H54 (cell line): ENCODE results near the gene YDJC.
A peak's percentile ranks its signal among the peaks of the same experiment; 100 is the strongest.
"Not testable (repeated sequence)": the region's sequence is repeated elsewhere in the genome, so short reads cannot be mapped to it uniquely, and the experiment has no call there.

ENCODE experiments used
- DNase-seq: peaks from one replicate; pipeline ENCODE4 v3.0.0; 2011; ENCODE audit warnings: low spot score, mixed read lengths; ENCODE audit not compliant: insufficient read length
- FAIRE-seq: peaks from 3 replicates; lab custom pipeline; 2011; peaks lifted over from hg19 to GRCh38; lab: Jason Lieb, UNC
- POLR2A ChIP-seq: IDR thresholded peaks from 2 replicates; pipeline ENCODE4 v1.6.1; 2011; ENCODE audit warnings: low read depth, mild to moderate bottlenecking, low read length

The YDJC gene, protein sequence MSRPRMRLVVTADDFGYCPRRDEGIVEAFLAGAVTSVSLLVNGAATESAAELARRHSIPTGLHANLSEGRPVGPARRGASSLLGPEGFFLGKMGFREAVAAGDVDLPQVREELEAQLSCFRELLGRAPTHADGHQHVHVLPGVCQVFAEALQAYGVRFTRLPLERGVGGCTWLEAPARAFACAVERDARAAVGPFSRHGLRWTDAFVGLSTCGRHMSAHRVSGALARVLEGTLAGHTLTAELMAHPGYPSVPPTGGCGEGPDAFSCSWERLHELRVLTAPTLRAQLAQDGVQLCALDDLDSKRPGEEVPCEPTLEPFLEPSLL

DNA sequence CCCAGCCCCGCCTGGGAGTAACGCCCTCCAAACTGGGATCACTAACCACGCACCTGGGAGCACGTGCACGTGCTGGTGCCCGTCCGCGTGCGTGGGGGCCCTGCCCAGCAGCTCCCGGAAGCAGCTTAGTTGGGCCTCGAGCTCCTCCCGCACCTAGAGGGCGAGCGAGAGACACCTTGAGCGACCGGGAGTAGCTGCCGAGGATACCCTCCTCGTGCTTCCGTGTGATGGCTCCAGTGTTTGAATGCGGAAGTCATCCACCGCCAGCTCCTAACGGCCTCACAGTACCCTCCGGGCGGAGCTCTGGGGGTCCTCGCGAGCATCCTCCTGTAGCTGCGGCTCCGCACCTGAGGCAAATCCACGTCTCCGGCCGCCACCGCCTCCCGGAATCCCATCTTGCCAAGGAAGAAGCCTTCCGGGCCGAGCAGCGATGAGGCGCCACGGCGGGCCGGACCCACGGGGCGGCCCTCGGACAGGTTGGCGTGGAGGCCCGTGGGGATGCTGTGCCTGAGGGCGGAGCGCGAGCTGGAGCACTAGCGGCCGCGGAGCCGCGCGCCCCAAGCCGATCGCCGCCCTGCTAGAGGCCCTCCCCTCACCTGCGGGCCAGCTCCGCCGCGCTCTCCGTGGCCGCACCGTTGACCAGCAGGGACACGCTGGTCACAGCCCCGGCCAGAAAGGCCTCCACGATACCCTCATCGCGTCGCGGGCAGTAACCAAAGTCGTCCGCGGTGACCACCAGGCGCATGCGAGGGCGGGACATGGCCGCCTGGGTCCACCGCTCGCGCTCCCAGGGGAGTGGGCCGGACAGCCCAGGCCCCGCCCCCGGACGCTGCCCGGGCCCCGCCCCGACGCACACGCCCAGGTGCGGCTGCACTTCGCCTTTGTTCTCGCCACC is at the start of gene YDJC:
YDJC (minus strand) TSS at position 768 of the 895 bp plus-strand sequence; CDS start at position 760, 8 bp downstream.
- no peak for FAIRE-seq
- DNase-seq: peak; percentile 77
- peak; percentile 74 for TF ChIP-seq POLR2A

DNA sequence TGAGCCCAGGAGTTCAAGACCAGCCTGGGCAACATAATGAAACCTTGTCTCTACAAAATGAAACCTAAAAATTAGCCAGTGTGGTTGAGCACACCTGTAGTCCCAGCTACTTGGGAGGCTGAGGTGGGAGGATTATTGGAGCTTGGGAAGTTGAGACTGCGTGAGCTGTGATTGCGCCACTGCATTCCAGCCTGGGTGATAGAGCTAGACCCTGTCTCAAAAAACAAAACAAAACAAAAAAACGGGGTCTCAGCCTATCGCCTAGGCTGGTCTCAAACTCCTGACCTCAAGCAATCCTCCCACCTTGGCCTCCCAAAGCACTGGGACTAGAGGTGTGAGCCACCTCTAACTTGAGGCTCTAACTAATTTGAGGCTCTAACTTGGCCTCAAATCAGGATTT is 49.6 kb upstream of the YDJC start:
- TF ChIP-seq POLR2A: no peak
- DNase-seq (no peak), FAIRE-seq (no peak)

DNA sequence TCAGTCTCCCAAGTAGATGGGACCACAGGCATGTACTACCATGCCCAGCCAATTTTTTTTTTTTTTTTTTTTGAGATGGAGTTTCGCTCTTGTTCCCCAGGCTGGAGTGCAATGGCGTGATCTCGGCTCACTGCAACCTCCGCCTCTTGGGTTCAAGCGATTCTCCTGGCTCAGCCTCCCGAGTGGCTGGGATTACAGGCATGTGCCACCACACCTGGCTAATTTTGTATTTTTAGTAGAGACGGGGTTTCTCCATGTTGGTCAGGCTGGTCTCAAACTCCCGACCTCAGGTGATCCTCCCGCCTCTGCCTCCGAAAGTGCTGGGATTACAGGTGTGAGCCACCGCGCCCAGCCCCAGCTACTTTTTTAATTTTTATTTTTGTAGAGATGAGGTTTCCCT is 49.0 kb upstream of the YDJC start:
- FAIRE-seq, DNase-seq: not testable (repeated sequence)

DNA sequence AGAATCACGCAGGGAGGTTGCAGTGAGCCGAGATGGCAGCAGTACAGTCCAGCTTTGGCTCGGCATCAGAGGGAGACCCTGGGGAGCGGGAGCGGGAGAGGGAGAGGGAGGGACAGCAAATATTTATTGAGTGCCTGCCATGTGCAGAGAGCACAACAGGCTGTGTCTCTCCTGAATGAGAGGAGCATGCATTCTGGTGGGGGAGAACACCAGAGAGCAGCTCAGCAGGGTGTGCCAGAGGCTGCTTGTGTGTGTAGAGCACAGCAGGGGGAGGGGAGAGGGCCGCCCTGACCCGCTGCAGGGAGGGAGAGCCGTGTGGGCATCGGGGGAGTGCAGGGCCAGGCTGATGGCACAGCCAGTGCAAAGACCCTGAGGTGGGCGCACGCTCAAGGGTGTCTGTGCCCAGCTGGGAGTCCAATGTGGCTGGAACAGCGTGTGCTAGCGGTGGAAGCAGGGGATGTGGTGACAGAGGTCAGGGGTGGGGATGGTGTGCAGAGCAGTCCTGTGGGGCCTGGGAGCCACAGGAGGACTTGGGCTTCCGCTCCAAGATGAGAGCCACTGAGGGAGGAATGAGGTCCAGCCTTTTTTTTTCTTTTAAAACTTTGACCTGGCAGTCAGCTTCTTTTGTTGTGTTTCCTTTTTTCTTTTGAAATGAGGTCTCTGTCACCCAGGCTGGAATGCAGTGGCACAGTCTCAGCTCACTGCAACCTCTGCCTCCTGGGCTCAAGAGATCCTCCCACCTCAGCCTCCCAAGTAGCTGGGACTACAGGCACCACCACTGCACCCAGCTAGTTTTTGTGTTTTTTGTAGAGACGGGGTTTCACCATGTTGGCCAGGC is 48.0 kb upstream of the YDJC start:
- FAIRE-seq (no peak), DNase-seq (no peak)
- no peak for TF ChIP-seq POLR2A

DNA sequence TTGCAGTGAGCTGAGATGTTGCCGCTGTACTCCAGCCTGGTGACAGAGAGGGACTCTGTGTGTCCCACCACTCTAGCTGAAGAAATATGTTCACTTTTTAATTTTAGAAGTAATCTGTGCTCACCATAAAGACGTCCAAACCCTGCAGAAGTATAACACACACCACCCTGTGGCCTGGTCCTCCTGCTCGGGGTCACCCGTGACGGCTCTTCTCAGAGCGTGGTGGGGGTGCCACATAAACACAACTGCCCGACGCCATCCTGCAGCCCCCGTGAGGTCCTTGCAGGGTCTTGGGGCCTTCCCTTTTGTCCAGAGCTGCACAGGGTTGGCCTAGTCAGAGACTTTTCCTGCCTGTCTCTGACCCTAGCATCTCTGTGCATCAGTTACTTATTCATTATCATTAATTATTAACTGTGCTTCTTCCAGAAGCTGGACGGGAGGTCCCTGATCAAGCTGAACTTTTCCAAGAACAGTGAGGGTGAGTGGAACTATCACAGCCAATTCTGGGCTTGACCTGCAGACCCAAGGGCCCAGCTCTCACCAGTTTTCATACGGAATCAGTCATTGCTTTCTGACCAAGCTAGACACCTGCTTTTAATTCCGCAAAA is 44.9 kb upstream of the YDJC start:
- TF ChIP-seq POLR2A: no peak
- FAIRE-seq (no peak), DNase-seq (no peak)

DNA sequence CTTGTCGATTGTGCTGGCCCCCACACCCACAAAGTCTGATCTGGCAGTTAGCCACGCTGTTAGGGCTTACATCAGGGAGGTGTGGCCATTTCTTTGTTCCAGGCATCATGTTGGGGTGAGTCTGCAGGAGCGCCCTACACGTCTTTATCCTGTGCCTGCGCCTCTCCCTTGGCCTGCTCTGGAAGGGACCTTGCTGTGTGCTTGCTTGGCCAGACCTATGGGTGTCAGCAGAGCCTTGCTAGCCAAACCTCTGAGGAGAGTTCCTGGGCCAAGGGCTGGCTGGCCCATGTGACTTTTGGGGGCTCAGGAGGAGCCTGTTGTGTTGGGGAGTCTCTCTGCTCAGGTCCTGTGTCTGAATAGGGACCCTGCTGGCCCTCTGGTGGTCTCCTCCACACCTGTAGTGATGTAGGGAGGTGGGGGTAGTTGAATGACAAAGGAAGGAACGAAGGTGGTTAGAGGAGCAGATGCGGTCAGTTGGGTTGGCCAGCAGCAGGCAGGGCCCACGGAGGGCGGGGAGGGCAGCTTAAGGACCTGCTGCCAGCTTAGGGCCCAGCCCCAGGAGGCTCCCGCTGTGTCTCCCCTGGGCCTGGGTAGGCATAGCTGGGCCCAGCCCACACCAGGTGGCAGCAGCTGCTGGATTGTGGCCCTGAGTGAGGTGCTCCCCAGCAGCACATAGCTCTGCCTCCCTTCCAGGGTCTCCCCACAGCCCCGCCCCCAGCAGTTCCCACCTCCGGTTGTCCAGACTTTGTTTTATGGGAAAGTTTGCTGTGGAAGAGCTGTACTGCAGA is 43.9 kb upstream of the YDJC start:
- DNase-seq (no peak), FAIRE-seq (no peak)
- no peak for TF ChIP-seq POLR2A

DNA sequence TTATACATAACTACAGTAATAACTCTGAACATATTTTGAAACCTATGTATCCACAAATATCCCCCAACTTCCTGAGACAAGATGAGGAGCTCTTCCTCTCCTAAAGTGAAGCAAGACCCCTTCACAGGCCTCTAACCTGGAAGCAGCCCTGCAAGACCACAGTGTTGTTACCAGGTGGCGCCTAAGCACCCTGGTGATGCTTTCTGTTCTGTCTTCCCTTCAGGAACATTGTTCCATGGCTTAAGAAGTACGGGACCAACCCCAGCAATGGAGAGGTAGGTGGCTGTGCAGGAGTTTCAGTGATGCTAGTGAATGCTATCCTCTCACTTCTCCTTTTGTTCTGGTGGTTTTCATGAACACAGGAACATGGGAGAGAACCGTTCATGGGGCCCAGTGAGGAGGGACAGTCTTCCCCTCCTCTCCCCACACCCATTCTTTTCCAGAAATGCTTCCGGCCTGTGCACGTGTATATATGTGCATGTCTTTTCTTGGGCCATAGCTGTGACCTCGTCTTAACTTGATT is 42.3 kb upstream of the YDJC start:
- no peak for TF ChIP-seq POLR2A
- DNase-seq (no peak), FAIRE-seq (no peak)

DNA sequence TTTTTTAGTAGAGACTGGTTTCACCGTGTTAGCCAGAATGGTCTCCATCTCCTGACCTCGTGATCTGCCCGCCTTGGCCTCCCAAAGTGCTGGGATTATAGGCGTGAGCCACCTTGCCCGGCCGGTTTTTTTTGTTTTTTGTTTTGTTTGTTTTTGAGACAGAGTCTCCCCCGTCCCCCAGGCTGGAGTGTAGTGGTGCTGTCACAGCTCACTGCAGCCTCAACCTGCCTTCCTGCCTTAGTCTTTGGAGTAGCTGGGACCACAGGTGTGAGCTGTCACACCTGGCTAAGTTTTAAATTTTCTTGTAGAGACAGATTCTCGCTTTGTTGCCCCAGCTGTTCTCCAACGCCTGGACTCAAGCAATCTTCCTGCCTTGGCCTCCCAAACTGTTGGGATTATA is 39.2 kb upstream of the YDJC start:
- DNase-seq: no peak
- FAIRE-seq: no peak
- no peak for TF ChIP-seq POLR2A

DNA sequence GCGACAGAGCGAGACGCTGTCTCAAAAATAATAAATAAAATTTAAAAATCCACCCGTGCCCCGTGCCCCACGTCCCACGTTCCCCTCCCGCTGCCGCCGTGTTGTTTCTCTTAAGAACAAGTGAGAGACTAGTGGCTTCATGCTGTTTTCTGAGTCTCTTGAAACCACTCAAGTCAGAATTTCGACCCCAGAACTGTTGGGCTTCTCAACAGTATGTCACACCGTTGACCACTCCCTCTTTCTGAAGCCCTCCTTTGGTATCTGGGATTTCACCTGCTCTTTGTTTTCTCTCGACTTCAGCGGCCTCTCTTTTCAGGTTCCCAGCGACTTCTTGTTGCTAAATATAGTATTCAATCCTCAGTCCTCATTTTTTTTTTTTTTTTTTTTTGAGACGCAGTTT is 37.0 kb upstream of the YDJC start:
- DNase-seq (no peak), FAIRE-seq (no peak)
- no peak for TF ChIP-seq POLR2A

DNA sequence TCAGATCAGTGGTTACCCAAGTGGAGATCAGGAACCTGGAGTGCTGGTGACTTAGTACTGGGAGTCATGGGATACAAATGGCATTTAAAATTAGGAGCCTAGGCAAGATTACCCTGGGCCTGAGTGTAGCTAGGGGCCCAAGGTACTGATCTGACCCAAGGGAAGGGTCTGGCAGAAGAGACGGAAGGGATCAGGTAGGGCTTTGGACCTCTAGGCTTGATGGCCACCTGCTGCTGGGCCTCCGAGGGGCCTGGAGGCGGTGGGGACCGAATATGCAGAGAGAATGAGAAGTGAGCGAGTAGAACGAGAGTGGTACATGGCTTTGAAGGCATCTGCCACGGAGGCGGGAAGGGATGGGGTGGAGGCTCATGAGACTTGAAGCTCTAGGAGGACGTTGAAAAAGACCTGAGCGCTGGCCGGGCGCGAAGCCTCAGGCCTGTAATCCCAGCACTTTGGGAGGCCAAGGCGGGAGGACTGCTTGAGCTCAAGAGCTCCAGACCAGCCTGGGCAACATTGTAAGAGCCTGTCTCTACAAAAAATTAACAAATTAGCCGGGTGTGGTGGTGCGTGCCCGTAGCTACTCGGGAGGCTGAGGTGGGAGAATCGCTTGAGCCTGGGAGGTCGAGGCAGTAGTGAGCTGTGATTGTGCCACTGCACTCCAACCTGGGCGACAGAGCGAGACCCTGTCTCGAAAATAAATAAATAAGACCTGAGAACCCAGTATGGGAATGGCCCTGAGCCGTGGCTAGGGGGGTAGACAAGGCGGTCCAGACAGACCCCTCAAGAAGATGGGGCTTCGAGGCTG is 35.4 kb upstream of the YDJC start:
- no peak for DNase-seq
- no peak for FAIRE-seq
- no peak for TF ChIP-seq POLR2A

DNA sequence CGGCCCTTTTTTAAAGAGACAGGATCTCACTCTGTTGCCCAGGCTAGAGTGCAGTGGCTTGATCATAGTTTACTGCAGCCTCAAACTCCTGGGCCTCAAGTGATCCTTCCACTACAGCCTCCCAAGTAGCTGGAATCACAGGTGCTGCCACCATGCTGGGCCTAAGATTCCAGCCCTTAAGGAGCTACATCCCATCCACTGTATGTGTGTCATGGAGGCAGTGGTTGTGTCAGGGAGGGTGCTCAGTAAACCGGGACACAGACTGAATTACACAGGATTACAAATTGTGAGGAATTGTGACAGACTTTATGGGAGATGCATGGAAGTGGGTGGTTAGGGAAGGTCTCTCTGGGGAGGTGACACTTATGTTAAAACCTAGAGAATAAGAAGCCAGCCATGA is 33.9 kb upstream of the YDJC start:
- DNase-seq: no peak
- no peak for TF ChIP-seq POLR2A
- FAIRE-seq: no peak

DNA sequence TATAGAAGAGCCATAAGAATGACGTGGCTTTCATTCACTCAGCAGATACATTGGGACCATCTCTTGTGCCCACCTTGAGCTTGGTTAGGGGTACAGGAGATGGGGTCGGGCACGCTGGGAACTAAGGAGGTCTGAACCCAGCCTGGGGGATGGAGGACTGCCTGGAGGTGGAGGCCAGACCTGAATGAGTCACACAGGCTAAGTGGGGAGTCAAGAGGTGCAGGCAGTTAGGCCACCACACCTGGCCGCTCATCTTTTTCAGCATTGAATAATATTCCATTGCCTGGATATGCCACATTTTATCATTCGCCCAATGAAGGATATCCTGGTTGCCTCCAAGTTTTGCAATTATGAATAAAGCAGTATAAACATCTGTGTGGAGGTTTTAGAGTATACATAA is 32.2 kb upstream of the YDJC start:
- no peak for FAIRE-seq
- no peak for TF ChIP-seq POLR2A
- no peak for DNase-seq

DNA sequence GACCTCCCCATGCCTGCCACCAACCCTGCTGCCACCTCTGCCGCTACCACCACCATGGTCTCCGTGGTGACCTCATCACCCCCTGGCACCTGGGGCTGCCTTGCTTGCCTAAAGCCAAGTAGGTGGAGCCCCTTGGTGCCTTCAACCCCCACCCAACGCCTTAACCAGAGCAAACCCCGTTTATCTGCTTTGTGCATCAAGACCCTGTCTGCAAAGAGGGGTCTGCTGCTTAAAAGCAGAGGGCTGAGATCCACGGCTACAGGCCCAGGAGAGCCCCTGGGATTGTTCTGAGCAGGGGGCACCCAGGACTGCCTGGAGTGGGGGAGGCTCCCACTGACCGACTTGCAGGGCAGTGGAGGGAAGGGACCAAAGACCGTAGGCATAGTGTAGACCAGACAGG is 31.1 kb upstream of the YDJC start:
- FAIRE-seq: no peak
- no peak for TF ChIP-seq POLR2A

More for the DNA sequence above, 31.1 kb upstream of the YDJC start:
- no peak for DNase-seq
